B cell (primary cell): Measurements from ENCODE around the gene ZNF407. TPM values are rescaled to one million over a fixed set of nuclear protein-coding genes. Genes with fewer than 3 reads are reported as not detected.

ENCODE experiments used
- ATAC-seq: fragments of 200-7000 bp; cut with Tn5 transposase; one replicate; pipeline ENCODE4 v1.10.0; 2021; ENCODE audit warnings: low read depth, mild to moderate bottlenecking, moderate number of reproducible peaks, moderate library complexity
- CTCF ChIA-PET: fragments of 350-600 bp; sonication (Branson Sonifier 250); formaldehyde crosslinking; loops from one replicate; lab custom pipeline; 2021; ENCODE audit warnings: antibody characterized with exemption, inconsistent platforms; lab: Charles Lee
- POLR2A ChIA-PET: fragments of 350-600 bp; sonication (Branson Sonifier 250); formaldehyde crosslinking; loops from one replicate; lab custom pipeline; 2021; ENCODE audit warnings: antibody characterized with exemption; lab: Charles Lee
- DNase-seq: peaks from one replicate; pipeline ENCODE4 v3.0.0; 2013
- H2AFZ ChIP-seq: 2 replicates; pipeline ENCODE4 v1.6.1; 2012; ENCODE audit warnings: mild to moderate bottlenecking, low read depth, low read length; ENCODE audit not compliant: insufficient read depth, poor library complexity, severe bottlenecking
- H3K27ac ChIP-seq, 2 donors: 1 replicate in 1 of 2; 2 replicates in 1 of 2; pipeline ENCODE4 v1.5.1; 2012 to 2013; ENCODE audit warnings: low read length in 2 of 2, mild to moderate bottlenecking in 2 of 2, moderate library complexity in 1 of 2
- H3K27me3 ChIP-seq, 4 experiments: fragments of 200-600 bp in 1 of 4; sonication (generic) in 1 of 4; replicated peaks in 1 of 4; 1 replicate in 2 of 4; 2 replicates in 2 of 4; pipeline versions ENCODE4 v1.6.1 to v1.7.0; 2013 to 2016; ENCODE audit warnings: low read length in 3 of 4, mild to moderate bottlenecking in 2 of 4, mixed read lengths in 1 of 4, moderate library complexity in 1 of 4; ENCODE audit not compliant: insufficient read depth in 4 of 4, control insufficient read depth in 3 of 4; ENCODE audit errors: control extremely low read depth in 1 of 4
- H3K36me3 ChIP-seq, 2 experiments: replicated peaks in 1 of 2; 1 replicate in 1 of 2; 2 replicates in 1 of 2; pipeline versions ENCODE4 v1.6.1 to v1.7.1; 2013; ENCODE audit warnings: low read length in 1 of 2; ENCODE audit not compliant: insufficient read depth in 2 of 2, control insufficient read depth in 1 of 2; ENCODE audit errors: control extremely low read depth in 1 of 2, extremely low read depth in 1 of 2
- H3K4me1 ChIP-seq, 2 donors: fragments of 200-600 bp in 1 of 2; sonication (generic) in 1 of 2; 1 replicate in 1 of 2; 2 replicates in 1 of 2; pipeline versions ENCODE4 v1.5.1 to v1.6.1; 2013 to 2017; ENCODE audit warnings: low read length in 2 of 2; ENCODE audit not compliant: control insufficient read depth in 2 of 2, insufficient read depth in 2 of 2
- H3K4me2 ChIP-seq: replicated peaks from 2 replicates; pipeline ENCODE3; 2012; ENCODE audit warnings: mild to moderate bottlenecking, low read depth, low read length; ENCODE audit not compliant: poor library complexity, severe bottlenecking
- H3K4me3 ChIP-seq, 5 experiments: fragments of 200-600 bp in 1 of 5; sonication (generic) in 1 of 5; 1 replicate in 3 of 5; 2 replicates in 2 of 5; pipeline versions ENCODE4 v1.5.1 to v1.7.0; 2011 to 2016; ENCODE audit warnings: low read length in 4 of 5, mild to moderate bottlenecking in 4 of 5, low read depth in 2 of 5, control low read depth in 1 of 5, moderate library complexity in 1 of 5; ENCODE audit not compliant: insufficient read depth in 1 of 5; ENCODE audit errors: control extremely low read depth in 1 of 5, extremely low read depth in 1 of 5
- H3K79me2 ChIP-seq: fragments of 200-600 bp; sonication (generic); one replicate; pipeline ENCODE4 v1.6.0; 2016; ENCODE audit warnings: low read length; ENCODE audit not compliant: control insufficient read depth, insufficient read depth
- H3K9ac ChIP-seq: fragments of 200-600 bp; sonication (generic); 2 replicates; pipeline ENCODE4 v1.6.1; 2017; ENCODE audit warnings: mild to moderate bottlenecking, low read length, moderate library complexity
- H3K9me3 ChIP-seq, 3 donors: one replicate each; pipeline versions ENCODE4 v1.6.1 to v1.7.1; 2013; ENCODE audit warnings: low read length in 2 of 3; ENCODE audit not compliant: control insufficient read depth in 2 of 3, insufficient read depth in 1 of 3; ENCODE audit errors: control extremely low read depth in 1 of 3
- H4K20me1 ChIP-seq: 2 replicates; pipeline ENCODE4 v1.6.0; 2012; ENCODE audit warnings: mild to moderate bottlenecking, low read length; ENCODE audit not compliant: insufficient read depth, control insufficient read depth, poor library complexity, severe bottlenecking
- H3K27ac Mint-ChIP-seq: one replicate; pipeline ENCODE4 v1.8.0; 2021; ENCODE audit warnings: mixed read lengths
- H3K27me3 Mint-ChIP-seq: one replicate; pipeline ENCODE4 v1.8.0; 2021; ENCODE audit warnings: mixed read lengths
- H3K4me1 Mint-ChIP-seq: one replicate; pipeline ENCODE4 v1.8.0; 2021; ENCODE audit warnings: mixed read lengths
- H3K4me3 Mint-ChIP-seq: one replicate; pipeline ENCODE4 v1.8.0; 2021; ENCODE audit warnings: mixed read lengths
- H3K9me3 Mint-ChIP-seq: one replicate; pipeline ENCODE4 v1.8.0; 2022; ENCODE audit warnings: mixed read lengths; ENCODE audit not compliant: insufficient read depth
- EZH2 ChIP-seq: IDR thresholded peaks from 2 replicates; pipeline ENCODE4 v1.6.1; 2012; ENCODE audit warnings: borderline replicate concordance, low read depth, mild to moderate bottlenecking, moderate library complexity, low read length; ENCODE audit not compliant: insufficient read depth, poor library complexity, severe bottlenecking
- WGBS: methylation state at CpG from one replicate; pipeline ENCODE4 v1.1.5; 2013; ENCODE audit warnings: missing lambda C conversion rate; ENCODE audit not compliant: insufficient coverage; 5-methylcytosine and 5-hydroxymethylcytosine counted together
- intact Hi-C: fragments of 100-400 bp; cut with micrococcal nuclease; formaldehyde crosslinking; loops from one replicate; pipeline ENCODE4 v1.10.0; 2022
- polyA plus RNA-seq: library from polyadenylated mRNA; depleted of rRNA; stranded (reverse); fragments of >200 nt; gene quantifications from 2 replicates; pipeline ENCODE4 v1.2.3, GENCODE V29; 2012
- total RNA-seq, 2 donors: library from RNA; stranded (reverse); fragments of 120-200 nt in 1 of 2; gene quantifications; 1 replicate in 1 of 2; 2 replicates in 1 of 2; pipeline versions ENCODE4 v1.2.3 to v1.2.4, GENCODE V29; 2013 to 2022
- TF ChIP-seq, protein P1 (sequence below): fragments of 200-600 bp; IDR thresholded peaks from one replicate; pipeline ENCODE4 v1.8.0; 2022; ENCODE audit warnings: antibody characterized with exemption, mild to moderate bottlenecking

Gene ZNF407
- total and polyA plus RNA-seq, 2 donors (not counting 1 experiment from before 2014, with no cell fraction given) = 4.5 to 37.1 TPM

DNA sequence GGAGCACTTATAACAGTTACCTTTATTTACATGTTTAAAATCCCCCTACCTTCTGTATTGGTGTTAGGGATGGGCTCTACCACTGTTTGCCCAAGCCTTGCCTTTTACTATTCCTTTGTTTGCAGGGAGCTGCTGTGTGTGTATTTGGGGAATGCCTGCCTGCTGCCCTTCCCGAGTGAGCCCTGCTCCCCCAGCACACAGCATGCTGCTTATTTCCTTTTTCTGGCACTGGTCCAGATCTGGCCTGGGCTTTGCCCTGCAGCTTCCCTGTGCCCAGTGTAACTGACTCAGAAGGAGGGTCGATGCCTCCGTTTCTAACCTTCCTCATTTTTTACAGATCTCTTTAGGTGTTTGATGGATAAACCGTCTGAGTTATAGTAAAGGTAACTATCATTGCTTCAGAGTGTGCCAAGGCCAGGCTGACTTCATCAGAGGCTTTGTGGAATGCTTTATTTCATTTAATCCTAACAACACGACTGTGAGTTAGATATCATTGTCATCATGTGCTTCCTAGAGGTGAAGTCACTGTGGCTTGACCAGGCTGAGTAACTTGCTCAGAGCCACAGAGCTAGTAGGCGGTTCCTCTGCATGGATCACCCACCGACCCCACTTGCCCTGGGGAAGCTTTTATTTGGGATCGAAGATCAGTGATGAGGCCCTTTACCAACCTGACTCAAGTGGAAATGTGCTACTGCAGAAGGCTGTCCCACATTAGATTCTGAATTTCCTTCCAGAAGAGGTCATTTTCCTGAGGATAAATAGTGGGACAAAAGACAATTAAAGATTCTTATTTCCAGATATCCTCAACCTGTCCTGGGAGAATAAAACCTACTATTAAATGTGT is 238.8 kb downstream of the ZNF407 start:
- Histone ChIP-seq H3K36me3 (peaks cover 0 to 3% of the 10 kb centered on the region in 2 experiments), H3K4me1 (no peaks in the 10 kb centered on the region), H3K4me2 (no peak overlapping the region), H3K79me2 (no peaks in the 10 kb centered on the region), H3K9ac (no peak overlapping the region), H4K20me1 (no peaks in the 10 kb centered on the region), H2AFZ (no peak overlapping the region), H3K27ac (no peak overlapping the region), H3K4me3 (no peak overlapping the region), H3K27me3 (no peaks in the 10 kb centered on the region), H3K9me3 (no peaks in the 10 kb centered on the region)
- Mint-ChIP-seq H3K4me1 (no peaks in the 10 kb centered on the region), H3K27me3 (no peaks in the 10 kb centered on the region), H3K4me3 (no peak overlapping the region), H3K27ac (no peak overlapping the region), H3K9me3 (no peaks in the 10 kb centered on the region)
- DNase-seq = no peak
- TF ChIP-seq, protein P1, sequence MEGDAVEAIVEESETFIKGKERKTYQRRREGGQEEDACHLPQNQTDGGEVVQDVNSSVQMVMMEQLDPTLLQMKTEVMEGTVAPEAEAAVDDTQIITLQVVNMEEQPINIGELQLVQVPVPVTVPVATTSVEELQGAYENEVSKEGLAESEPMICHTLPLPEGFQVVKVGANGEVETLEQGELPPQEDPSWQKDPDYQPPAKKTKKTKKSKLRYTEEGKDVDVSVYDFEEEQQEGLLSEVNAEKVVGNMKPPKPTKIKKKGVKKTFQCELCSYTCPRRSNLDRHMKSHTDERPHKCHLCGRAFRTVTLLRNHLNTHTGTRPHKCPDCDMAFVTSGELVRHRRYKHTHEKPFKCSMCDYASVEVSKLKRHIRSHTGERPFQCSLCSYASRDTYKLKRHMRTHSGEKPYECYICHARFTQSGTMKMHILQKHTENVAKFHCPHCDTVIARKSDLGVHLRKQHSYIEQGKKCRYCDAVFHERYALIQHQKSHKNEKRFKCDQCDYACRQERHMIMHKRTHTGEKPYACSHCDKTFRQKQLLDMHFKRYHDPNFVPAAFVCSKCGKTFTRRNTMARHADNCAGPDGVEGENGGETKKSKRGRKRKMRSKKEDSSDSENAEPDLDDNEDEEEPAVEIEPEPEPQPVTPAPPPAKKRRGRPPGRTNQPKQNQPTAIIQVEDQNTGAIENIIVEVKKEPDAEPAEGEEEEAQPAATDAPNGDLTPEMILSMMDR = no peak
- no peak for TF ChIP-seq EZH2
- ATAC-seq = no peak
- POLR2A ChIA-PET = no interaction called here
- CTCF ChIA-PET = no interaction called here
- WGBS = 91% methylated on average over 3 of the region's 8 CpGs
- intact Hi-C loops = no loop called here

DNA sequence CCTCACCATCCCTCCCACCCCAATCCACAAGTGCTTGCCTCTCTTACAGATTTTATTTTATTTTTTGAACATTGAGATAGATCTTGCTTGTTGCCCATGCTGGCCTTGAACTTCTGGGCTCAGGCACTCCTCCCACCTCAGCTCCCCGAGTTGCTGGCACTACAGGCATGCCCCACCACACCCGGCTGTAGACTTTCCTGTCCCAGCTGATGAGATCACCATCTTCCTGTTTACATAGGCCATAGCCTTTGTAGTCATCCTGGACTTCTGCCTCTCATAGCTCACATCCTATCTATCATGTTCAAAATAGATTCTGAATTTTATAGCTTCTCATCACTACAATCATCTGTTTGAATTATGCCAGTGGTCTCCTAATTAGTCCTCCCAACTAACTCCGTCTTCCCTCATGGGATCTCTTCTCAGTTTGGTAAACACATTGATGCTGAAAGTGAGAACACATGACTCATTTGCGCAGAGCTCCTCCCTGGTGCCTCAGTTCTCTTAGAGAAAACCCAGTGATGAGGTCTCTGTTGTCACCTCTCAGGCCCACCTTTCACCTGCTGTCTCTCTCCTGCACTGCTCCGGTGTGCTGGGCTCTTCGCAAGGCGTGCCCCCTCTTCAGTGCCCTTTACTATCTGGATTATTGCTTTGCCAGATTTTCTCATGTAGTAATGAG is 243.0 kb downstream of the ZNF407 start:
- H3K9me3 Mint-ChIP-seq = no peaks in the 10 kb centered on the region
- no peaks in the 10 kb centered on the region for H3K9me3 ChIP-seq
- POLR2A ChIA-PET = no interaction called here
- CTCF ChIA-PET = no interaction called here
- H3K36me3 ChIP-seq = peaks cover 0 to 6% of the 10 kb centered on the region in 2 experiments
- no peaks in the 10 kb centered on the region for H3K4me1 Mint-ChIP-seq
- no peaks in the 10 kb centered on the region for H3K27me3 ChIP-seq
- TF ChIP-seq, protein P1 = no peak
- TF ChIP-seq EZH2 = no peak
- no peak overlapping the region for H3K27ac Mint-ChIP-seq
- intact Hi-C loops = no loop called here
- H4K20me1 ChIP-seq = no peaks in the 10 kb centered on the region
- no peak for ATAC-seq
- H3K9ac ChIP-seq = no peak overlapping the region
- H3K4me3 Mint-ChIP-seq = no peak overlapping the region
- no peaks in the 10 kb centered on the region for H3K4me1 ChIP-seq
- no peak overlapping the region for H2AFZ ChIP-seq
- no peak overlapping the region for H3K4me3 ChIP-seq
- H3K4me2 ChIP-seq = no peak overlapping the region
- H3K79me2 ChIP-seq = no peaks in the 10 kb centered on the region
- DNase-seq = no peak
- no peak overlapping the region for H3K27ac ChIP-seq
- H3K27me3 Mint-ChIP-seq = no peaks in the 10 kb centered on the region
- WGBS = 91% methylated on average over 4 of the region's 7 CpGs
